K562 (cell line): ENCODE data around the gene OR2A12.

Source experiments
- BCLAF1 ChIP-seq, 2 experiments: fragments of 450-650 bp in 1 of 2; IDR thresholded peaks; 2 replicates each; pipeline ENCODE4 v1.6.1; 2011 to 2017; ENCODE audit warnings: low read depth in 2 of 2, antibody characterized with exemption in 1 of 2, borderline replicate concordance in 1 of 2, low read length in 1 of 2, mild to moderate bottlenecking in 1 of 2, mixed read lengths in 1 of 2; ENCODE audit not compliant: control insufficient read depth in 1 of 2
- CTCF ChIP-seq, 3 experiments: IDR thresholded peaks in 2 of 3; conservative IDR thresholded peaks in 1 of 3; 2 replicates each; pipeline ENCODE4 v1.5.1; 2011 to 2012; ENCODE audit warnings: low read length in 3 of 3, mild to moderate bottlenecking in 3 of 3, control low read depth in 2 of 3, improper control_type of control experiment in 1 of 3, inconsistent platforms in 1 of 3, low read depth in 1 of 3, mixed read lengths in 1 of 3, moderate library complexity in 1 of 3; ENCODE audit not compliant: insufficient read depth in 2 of 3
- KDM1A ChIP-seq, 2 experiments: fragments of 450-650 bp; IDR thresholded peaks; 2 replicates each; pipeline ENCODE4 v1.6.1; 2016; ENCODE audit warnings: mild to moderate bottlenecking in 2 of 2
- RAD21 ChIP-seq, 2 experiments: fragments of 250-450 bp in 1 of 2; fragments of 450-650 bp in 1 of 2; sonication (Bioruptor Pico) in 1 of 2; formaldehyde crosslinking in 1 of 2; IDR thresholded peaks in 1 of 2; conservative IDR thresholded peaks in 1 of 2; 2 replicates each; pipeline versions ENCODE4 v1.4.0 to v1.8.0; 2020 to 2022; ENCODE audit warnings: mild to moderate bottlenecking in 2 of 2, moderate library complexity in 1 of 2
- SAP30 ChIP-seq: fragments of 200-600 bp; sonication (generic); IDR thresholded peaks from 2 replicates; pipeline ENCODE4 v1.6.1; 2012; ENCODE audit warnings: borderline replicate concordance, low read depth, mild to moderate bottlenecking, moderate library complexity, low read length, control low read depth, inconsistent platforms; ENCODE audit not compliant: insufficient read depth, poor library complexity, severe bottlenecking
- SIX5 ChIP-seq, 2 experiments: IDR thresholded peaks; 2 replicates each; pipeline ENCODE4 v1.6.1; 2011; ENCODE audit warnings: low read length in 2 of 2, borderline replicate concordance in 1 of 2, low read depth in 1 of 2, mild to moderate bottlenecking in 1 of 2, moderate library complexity in 1 of 2; ENCODE audit not compliant: insufficient read depth in 1 of 2
- TFAP4 ChIP-seq: sonication (generic); formaldehyde crosslinking; IDR thresholded peaks from 2 replicates; pipeline ENCODE4 v1.8.0; 2022; ENCODE audit warnings: missing genetic modification reagents, mild to moderate bottlenecking, moderate library complexity, borderline replicate concordance
- USF2 ChIP-seq: sonication (generic); formaldehyde crosslinking; IDR thresholded peaks from 2 replicates; pipeline ENCODE4 v1.5.0; 2020; ENCODE audit warnings: missing genetic modification reagents

- TF ChIP-seq CTCF (IDR thresholded peaks at IDR 0.05 in 2 of 3, conservative IDR thresholded peaks at IDR 0.05 in 1 of 3; ENCODE audit: insufficient read depth in 2 of 3, low read depth in 1 of 3, low read length in 3 of 3) (no peak), SAP30 (no peak), SIX5 (IDR thresholded peaks at IDR 0.05; ENCODE audit: borderline replicate concordance in 1 of 2, insufficient read depth in 1 of 2, low read depth in 1 of 2, low read length in 2 of 2) (no peak), KDM1A (IDR thresholded peaks at IDR 0.05) (no peak), BCLAF1 (IDR thresholded peaks at IDR 0.05; ENCODE audit: borderline replicate concordance in 1 of 2, control insufficient read depth in 1 of 2, low read depth in 2 of 2, low read length in 1 of 2) (no peak), RAD21 (CRISPR knock-in tag; conservative IDR thresholded peaks at IDR 0.05 in 1 of 2, IDR thresholded peaks at IDR 0.05 in 1 of 2) (no peak), TFAP4 (CRISPR knock-in tag) (no peak), USF2 (CRISPR knock-in tag) (no peak)
Observed at GRCh38 chr7:144134116-144134515, 48.0 kb downstream of the OR2A12 start.
